Stimulated activated CD8-positive, alpha-beta memory T cell treated with anti-CD3 and anti-CD28 coated beads, Interleukin-7, amount 100 ng/mL, for 4 hours (primary cell): ENCODE results near the gene SH3TC2.
"Not testable (repeated sequence)": the region's sequence is repeated elsewhere in the genome, so short reads cannot be mapped to it uniquely, and the experiment has no call there.

Source experiments
- DNase-seq, 2 donors: peaks; one replicate each; pipeline ENCODE4 v3.0.0-alpha.2; 2020; ENCODE audit warnings: low read depth in 2 of 2

SH3TC2 gene

GRCh38 chr5:149063017-149063687 lies at the start of gene SH3TC2:
Gene SH3TC2 (minus strand): TSS chr5:149063062. CDS start chr5:149063022, 40 bp downstream.
- DNase-seq: no peak

- DNase-seq: no peak
These were observed 47.5 kb upstream of the SH3TC2 start for GRCh38 chr5:149110406-149110805.

GRCh38 chr5:149108651-149109280 lies 45.9 kb upstream of the SH3TC2 start:
- no peak for DNase-seq

GRCh38 chr5:149100331-149100730 lies 37.5 kb upstream of the SH3TC2 start:
- no peak for DNase-seq

- no peak for DNase-seq
These were observed 37.1 kb upstream of the SH3TC2 start for GRCh38 chr5:149099920-149100319.

- DNase-seq: no peak
These were observed 32.1 kb upstream of the SH3TC2 start for GRCh38 chr5:149094996-149095395.

- no peak for DNase-seq
These were observed 30.8 kb upstream of the SH3TC2 start for GRCh38 chr5:149093625-149094024.

- no peak for DNase-seq
These were observed 26.9 kb upstream of the SH3TC2 start for GRCh38 chr5:149089796-149090195.

- DNase-seq: no peak
These were observed 25.8 kb upstream of the SH3TC2 start for GRCh38 chr5:149088686-149089085.

GRCh38 chr5:149083846-149084245 lies 21.0 kb upstream of the SH3TC2 start:
- no peak for DNase-seq

- no peak for DNase-seq
These were observed 19.4 kb upstream of the SH3TC2 start for GRCh38 chr5:149082271-149082670.

GRCh38 chr5:149080294-149080693 lies 17.4 kb upstream of the SH3TC2 start:
- DNase-seq: no peak

GRCh38 chr5:149079883-149080282 lies 17.0 kb upstream of the SH3TC2 start:
- DNase-seq: no peak

- DNase-seq: not testable (repeated sequence)
These were observed 11.2 kb upstream of the SH3TC2 start for GRCh38 chr5:149074071-149074470.

- no peak for DNase-seq
These were observed 10.4 kb upstream of the SH3TC2 start for GRCh38 chr5:149073213-149073612.

GRCh38 chr5:149072791-149073190 lies 9.9 kb upstream of the SH3TC2 start:
- DNase-seq: no peak

GRCh38 chr5:149072376-149072775 lies 9.5 kb upstream of the SH3TC2 start:
- no peak for DNase-seq

- DNase-seq: no peak
These were observed 8.9 kb upstream of the SH3TC2 start for GRCh38 chr5:149071756-149072155.

- no peak for DNase-seq
These were observed 8.4 kb upstream of the SH3TC2 start for GRCh38 chr5:149071216-149071615.

GRCh38 chr5:149069711-149070110 lies 6.8 kb upstream of the SH3TC2 start:
- DNase-seq: no peak

GRCh38 chr5:149063896-149064478 lies 1.1 kb upstream of the SH3TC2 start:
- DNase-seq: no peak

- no peak for DNase-seq
These were observed 368 bp downstream of the SH3TC2 start for GRCh38 chr5:149062371-149063016.

GRCh38 chr5:149061341-149061740 lies 1.5 kb downstream of the SH3TC2 start:
- DNase-seq: no peak
